GM21360 (cell line): Measurements from ENCODE around the gene TLR8.
"Not testable (repeated sequence)": the region's sequence is repeated elsewhere in the genome, so short reads cannot be mapped to it uniquely, and the experiment has no call there.

Experiments
- ATAC-seq: cut with Tn5 transposase; IDR thresholded peaks from one replicate; pipeline ENCODE4 v1.9.1; 2021; ENCODE audit warnings: mild to moderate bottlenecking, moderate library complexity; ENCODE audit not compliant: unreplicated experiment

TLR8 gene

GRCh38 chrX:12895866-12896265 is 10.6 kb upstream of the TLR8 start:
- no peak for ATAC-seq

DNA sequence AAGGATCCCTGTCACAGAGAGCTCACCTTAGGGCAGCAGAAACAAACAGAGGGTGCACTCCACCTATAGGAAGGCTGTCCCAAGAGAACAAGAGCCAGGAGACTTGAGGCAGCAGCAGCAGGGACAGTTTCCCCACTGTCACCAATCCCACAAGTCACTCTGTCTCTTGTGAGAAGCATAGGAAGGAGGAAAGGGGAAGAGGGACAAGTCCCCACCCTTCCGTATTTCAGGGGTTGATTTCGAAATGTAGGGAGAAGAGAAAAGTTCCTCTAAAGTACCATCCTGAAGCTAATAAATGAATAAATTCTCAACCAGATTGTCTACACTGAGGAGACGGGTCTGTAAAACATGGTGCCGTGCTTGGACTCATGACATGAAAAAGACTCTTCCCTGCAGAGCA is 9.5 kb upstream of the TLR8 start:
- no peak for ATAC-seq

DNA sequence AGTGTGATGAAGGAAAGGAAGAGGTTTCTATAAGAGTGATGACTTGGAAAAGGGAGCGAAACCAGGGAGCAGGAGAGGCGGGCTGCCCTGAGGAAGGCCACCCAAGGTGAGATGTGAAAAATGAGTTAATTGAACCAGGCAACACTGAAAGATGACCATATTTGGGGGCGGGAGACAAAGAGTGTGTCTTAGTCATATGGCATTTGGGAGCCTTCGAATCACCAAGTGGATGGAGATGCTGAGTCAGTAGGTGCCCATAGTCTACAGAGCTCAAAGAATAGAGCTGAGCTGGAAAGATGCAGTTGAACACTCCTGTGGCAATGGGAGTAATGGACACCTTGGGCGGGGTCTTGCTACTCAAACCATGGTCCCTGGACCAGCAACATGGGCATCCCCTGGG is 8.3 kb upstream of the TLR8 start:
- no peak for ATAC-seq

GRCh38 chrX:12899506-12899905 is 6.9 kb upstream of the TLR8 start:
- ATAC-seq = no peak

- ATAC-seq = no peak
Observed at GRCh38 chrX:12901486-12901885, 4.9 kb upstream of the TLR8 start.

- no peak for ATAC-seq
Observed at GRCh38 chrX:12903646-12904045, 2.8 kb upstream of the TLR8 start.

- no peak for ATAC-seq
Observed at GRCh38 chrX:12910423-12911121, 4.2 kb downstream of the TLR8 start.

- ATAC-seq = no peak
Observed at GRCh38 chrX:12911122-12911470, 4.7 kb downstream of the TLR8 start.

DNA sequence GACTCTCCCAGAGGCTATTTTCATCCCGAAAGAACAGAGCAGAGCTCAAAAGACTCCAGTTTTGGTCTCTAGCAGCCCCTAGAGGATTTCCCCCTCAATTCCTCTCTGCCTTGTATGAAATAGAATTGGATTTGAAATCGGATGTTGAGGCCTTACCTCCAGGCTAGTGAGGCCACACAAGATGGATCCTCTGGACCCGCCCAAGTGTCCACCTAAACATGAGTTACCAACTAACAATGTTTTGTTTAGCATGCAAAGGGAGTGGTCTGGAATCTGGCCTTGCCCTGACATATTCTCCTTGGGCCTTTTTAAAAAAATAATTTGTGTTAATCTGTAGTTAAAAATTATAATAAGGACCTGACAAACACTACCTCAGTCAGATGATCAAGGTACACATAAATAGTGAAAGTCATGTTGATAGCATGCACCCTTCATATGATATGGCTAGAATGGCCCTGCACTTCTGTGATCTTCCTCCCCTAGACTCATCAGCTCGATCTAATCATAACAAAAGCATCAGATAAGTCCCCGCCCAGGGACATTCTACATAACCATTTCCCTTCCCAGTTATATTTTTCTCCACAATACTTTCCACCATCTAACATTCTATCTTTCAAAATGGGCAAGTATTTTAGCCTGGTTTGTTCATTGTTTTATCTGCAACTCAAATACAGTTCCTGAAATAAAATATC is 6.5 kb downstream of the TLR8 start:
- no peak for ATAC-seq

- no peak for ATAC-seq
Observed at GRCh38 chrX:12917753-12918152, 11.3 kb downstream of the TLR8 start.

GRCh38 chrX:12919051-12919450 is 12.6 kb downstream of the TLR8 start:
- no peak for ATAC-seq

DNA sequence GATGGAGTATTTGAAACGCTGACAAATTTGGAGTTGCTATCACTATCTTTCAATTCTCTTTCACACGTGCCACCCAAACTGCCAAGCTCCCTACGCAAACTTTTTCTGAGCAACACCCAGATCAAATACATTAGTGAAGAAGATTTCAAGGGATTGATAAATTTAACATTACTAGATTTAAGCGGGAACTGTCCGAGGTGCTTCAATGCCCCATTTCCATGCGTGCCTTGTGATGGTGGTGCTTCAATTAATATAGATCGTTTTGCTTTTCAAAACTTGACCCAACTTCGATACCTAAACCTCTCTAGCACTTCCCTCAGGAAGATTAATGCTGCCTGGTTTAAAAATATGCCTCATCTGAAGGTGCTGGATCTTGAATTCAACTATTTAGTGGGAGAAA is 13.2 kb downstream of the TLR8 start:
- ATAC-seq = no peak

GRCh38 chrX:12920990-12921389 is 14.6 kb downstream of the TLR8 start:
- ATAC-seq = no peak

- ATAC-seq = no peak
Observed at GRCh38 chrX:12921886-12922598, 15.6 kb downstream of the TLR8 start.

- ATAC-seq = no peak
Observed at GRCh38 chrX:12922599-12922919, 16.1 kb downstream of the TLR8 start.

GRCh38 chrX:12929701-12930100 is 23.3 kb downstream of the TLR8 start:
- no peak for ATAC-seq

DNA sequence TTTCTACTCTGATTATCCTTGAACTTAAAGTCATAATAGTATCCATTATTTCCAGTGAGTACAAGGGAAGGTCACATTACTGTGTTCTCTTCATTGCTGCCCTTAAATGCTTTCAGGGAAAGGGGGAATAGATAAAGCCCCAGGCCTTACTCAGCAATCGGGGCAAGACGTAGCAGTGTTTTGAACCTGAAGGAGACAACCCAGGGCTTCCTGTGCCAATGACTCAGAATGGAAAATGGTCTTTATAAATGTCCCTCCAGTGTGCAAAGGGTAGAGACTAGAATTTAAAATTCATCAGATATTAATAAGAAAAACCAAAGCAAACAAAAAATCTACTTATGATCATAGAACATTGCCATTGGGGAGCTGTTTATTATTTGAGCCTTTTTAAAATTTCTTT is 23.7 kb downstream of the TLR8 start:
- ATAC-seq = no peak

DNA sequence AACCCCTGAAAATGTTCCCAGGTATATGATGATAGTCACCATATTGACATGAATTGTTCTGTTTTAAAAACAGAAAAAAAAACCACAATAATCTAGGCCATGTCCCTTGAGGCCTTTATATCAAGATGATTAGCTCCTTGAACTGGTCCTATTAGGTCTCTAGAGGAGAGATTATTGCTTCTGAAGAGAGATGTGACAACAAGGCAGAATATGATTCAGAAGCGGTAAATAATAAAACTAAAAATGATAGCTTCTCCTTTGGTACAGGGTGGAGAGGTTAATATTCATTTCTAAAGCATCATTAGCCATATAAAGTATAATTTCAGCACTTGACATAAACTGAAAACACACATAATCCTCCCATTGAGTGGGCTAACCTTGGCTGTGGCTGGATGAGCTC is 25.8 kb downstream of the TLR8 start:
- no peak for ATAC-seq

- ATAC-seq = no peak
Observed at GRCh38 chrX:12934850-12935249, 28.4 kb downstream of the TLR8 start.

DNA sequence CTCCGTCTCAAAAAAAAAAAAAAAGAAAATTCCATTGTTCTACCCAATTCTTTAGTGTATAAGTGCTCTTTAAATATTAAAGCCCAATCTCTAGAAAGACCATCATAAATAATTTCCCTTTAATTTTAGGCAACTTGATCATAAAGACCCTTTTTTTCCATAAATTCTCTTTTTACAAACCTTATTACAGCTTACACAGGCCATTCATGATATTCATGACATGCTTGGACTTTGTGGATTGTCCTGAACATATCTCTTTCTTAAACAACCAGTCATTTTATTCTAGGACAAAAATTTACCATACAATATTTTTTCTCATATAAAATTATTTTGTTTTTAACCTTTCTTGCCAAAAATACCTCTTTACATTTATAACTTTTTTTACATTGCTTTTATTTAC is 30.5 kb downstream of the TLR8 start:
- no peak for ATAC-seq

DNA sequence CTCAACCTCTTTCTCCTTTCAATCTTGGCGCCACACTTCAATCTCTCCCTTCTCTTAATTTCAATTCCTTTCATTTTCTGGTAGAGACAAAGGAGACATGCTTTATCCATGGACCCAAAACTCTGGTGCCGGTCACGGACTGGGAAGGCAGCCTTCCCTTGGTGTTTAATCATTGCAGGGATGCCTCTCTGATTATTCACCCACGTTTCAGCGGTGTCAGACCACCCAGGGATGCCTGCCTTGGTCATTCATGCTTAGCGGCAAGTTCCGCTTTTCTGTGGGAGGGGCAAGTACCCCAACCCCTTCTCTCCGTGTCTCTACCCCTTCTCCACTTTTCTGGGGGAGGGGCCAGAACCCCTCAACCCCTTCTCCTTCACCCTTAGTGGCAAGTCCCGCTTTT is 34.1 kb downstream of the TLR8 start:
- ATAC-seq = not testable (repeated sequence)

DNA sequence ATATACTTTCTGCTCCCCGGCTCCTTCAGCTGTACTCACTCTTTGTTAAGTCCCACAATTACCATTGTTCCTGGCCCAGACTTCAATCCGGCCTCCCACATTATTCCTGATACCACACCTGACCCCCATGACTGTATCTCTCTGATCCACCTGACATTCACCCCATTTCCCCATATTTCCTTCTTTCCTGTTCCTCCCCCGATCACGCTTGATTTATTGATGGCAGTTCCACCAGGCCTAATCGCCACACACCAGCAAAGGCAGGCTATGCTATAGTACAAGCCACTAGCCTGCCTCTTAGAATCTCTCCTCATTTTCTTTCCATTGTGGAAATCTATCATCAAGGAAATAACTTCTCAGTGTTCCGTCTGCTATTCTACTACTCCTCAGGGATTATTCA is 37.2 kb downstream of the TLR8 start:
- not testable (repeated sequence) for ATAC-seq
